ENCODE measurements around the gene SDK1.

The SDK1 gene

GRCh38 chr7:4149645-4150044, 848.6 kb downstream of the SDK1 start:
- DNase-seq: no peak

DNA sequence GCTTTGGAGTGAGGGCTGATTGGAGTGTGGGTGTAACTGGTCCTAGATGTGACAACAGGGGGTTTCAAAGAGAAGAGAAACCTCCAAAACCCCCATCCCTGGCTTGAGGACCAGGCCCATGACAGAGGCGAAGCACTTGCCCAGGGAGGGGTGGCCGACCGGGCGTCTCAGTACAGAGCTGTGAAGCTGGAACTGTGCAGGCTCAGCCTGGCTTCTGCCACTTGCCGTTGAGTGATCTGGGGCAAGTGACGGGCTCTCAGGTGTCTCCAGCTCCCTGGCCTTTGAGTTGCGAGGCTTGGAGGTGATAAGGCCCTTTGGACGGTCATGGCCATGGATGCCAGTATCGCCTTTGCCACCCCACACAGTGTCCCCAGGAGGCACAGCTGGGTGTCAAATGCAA, 849.7 kb downstream of the SDK1 start:
- DNase-seq: no peak

- DNase-seq: no peak
These were observed 850.5 kb downstream of the SDK1 start for GRCh38 chr7:4151524-4151923.

DNA sequence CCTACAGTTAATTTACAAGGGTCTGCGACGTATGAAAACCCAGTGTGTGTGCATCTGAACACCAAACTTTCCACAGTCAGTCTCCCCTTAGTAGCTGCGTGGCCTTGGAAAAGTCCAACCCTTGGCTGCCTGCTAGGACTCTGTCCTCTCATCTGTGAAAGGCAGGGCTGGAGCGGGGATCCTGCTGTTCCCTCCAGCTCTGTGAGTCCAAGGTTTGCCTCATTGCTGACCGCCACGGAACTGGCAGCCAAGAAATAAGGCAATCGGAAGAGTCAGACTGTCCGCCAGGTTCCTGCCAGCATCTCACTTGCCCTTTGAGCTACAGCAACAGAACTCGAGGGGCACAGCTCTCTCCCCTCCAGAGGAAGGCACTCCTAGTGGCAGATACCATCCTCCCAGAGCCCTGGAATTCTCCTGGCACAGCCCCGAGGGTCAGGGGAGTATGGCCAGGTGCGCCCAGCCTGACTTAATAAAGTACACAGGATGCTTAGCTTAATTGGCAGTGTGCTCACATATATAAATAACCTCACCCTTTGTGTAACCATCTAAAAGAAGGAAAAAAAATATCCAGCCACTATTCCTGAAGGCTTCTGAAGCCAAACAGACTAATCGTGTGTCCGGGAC, 851.0 kb downstream of the SDK1 start:
- no peak for DNase-seq

DNA sequence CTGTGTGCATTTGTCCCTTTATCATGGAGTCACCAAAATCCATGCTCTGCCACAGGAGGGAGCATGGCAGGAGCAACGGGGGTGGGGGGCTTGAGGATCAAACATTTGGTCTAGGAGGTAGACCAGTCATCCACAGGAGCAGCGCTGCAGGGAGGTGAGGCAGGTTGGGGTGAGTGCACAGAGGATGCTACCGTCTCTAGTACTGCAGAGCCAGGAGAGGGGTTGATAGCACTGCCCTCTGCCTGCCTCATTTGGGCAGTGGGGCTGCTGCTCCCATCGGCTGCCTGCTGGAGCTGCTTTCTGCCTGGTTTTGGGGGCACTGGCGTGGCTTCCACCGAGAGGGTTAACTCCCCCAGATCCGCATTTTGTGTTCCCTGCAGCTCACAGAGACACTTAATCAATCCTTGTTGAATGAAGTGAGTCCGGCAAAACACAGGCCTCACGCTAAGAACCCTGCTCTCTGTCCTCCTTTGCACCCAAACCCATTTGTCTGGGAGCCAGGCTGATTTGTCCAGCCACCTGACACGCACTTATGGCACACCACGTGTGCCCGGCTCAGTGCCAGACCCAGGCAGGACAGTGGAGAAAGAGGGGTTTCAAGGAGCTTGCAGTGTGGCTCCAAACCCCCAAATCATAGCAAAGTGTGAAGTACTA, 854.0 kb downstream of the SDK1 start:
- DNase-seq: no peak

- DNase-seq: no peak
These were observed 855.1 kb downstream of the SDK1 start for GRCh38 chr7:4156190-4156589.

DNA sequence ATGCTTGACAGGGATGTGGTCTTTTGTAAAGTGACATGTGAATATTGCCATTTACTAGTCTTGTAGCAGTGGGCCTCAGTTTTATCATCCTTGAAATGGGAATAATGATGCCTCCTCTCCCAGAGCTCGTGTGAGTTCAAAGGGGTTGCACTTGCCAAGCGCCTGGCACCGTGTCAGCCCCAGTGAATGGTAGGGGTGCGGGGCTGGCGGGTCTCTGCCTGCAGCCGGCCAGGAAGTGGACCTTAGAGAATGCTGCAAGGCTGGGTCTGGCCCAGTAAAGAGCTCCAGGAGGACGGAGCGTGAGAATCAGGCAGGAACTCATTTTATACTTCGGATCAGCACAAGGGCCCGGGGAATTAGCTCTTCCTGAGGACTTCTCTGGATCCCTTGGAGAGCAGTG, 856.6 kb downstream of the SDK1 start:
- no peak for DNase-seq

DNA sequence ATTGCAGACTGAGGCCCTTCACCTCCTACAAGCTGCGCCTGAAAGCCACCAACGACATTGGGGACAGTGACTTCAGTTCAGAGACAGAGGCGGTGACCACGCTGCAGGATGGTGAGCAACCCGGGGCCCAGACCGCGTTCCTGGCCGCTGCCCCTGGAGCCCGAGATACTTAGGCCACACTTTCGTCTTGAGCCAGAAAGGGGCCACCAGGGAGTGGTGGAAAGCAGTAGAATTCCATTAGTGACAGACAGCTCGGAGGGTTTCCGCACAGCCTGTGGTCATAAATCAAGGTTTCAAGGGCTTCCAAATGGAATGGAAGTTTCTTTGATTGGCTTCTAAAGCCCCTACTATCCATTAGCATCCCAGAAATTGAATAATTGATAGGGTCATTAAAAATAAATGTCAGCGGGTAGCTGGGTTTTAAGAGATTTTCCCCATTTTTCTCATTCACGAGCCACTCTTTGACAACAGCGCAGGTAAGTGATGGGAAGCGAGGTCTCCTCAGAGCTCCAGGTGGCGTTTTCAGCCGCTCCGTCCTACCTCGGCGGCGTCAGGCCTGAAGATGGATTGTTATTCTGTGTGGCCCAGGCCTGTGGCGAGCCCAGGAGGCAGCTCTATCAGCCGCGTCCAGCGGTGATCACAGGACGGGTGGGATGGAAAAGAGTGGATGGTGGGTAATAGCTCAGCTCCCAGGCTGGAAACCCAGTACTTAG, 857.5 kb downstream of the SDK1 start:
- DNase-seq: no peak

- no peak for DNase-seq
These were observed 858.1 kb downstream of the SDK1 start for GRCh38 chr7:4159154-4159501.

DNA sequence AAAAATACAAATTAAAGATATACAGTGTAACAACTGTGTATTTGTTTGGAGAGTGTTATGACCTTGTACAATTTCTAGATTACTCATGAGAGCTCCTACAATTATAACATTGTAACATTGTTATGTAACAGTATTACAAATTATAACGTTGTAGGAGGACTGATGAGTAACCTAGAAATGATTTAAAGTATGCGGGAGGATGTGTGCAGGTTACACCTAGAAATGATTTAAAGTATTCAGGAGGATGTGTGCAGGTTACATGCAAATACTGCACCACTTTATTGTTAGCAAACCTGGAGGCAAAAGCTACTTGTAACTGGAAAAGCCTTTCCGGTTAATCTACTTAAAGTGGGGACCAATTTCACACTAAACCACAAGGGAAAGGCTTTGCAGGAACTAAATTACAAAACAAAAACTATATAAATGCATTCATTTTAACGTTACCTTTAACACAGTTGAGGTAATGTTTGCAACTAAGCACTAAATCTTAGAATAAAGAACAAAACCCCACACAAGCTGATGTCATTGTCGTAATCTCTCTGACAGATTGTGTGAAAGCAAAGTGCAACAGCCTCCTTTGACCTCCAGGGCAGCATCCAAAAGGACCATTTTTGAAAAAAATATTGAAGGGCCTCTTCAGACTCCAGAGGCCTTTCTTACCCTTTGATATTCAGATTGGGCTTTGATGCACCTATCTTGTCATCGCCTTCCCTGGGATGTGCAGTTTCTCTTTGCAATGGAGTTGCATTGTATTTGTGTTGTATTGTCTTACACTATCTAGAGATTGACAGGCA, 858.9 kb downstream of the SDK1 start:
- DNase-seq: no peak

DNA sequence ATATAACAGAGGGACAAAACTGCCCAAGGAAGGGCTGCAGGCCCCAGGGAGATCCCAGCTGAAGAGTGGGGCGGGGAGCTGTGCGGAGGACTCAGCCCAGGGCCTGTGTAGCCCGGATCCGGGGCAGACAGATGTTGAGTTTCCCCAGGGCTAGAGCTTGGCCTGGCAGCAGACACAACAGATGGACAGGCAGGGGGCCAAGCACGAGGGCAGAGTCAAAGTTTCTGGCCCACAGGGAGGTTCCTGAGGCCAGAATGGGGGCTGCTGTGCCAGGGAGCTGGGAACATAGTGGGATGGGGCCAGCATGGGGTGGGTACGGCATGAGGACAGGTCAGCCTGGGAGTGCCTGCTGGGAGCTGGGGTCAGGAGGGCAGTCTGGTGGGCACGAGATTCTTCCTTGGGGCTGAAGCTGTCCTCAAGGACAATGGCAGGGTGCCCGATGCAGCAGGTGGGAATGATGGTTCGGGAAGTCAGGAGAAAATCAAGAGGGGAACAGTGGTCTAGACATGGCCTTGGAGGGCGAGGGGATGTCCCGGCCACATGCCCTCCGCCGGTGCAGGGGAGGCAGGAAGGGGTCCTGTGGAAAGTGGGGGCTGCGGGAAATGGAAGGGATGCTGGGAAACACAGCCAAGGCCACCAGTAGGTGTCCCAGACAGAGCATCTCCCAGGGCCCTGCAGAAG, 862.0 kb downstream of the SDK1 start:
- no peak for DNase-seq

DNA sequence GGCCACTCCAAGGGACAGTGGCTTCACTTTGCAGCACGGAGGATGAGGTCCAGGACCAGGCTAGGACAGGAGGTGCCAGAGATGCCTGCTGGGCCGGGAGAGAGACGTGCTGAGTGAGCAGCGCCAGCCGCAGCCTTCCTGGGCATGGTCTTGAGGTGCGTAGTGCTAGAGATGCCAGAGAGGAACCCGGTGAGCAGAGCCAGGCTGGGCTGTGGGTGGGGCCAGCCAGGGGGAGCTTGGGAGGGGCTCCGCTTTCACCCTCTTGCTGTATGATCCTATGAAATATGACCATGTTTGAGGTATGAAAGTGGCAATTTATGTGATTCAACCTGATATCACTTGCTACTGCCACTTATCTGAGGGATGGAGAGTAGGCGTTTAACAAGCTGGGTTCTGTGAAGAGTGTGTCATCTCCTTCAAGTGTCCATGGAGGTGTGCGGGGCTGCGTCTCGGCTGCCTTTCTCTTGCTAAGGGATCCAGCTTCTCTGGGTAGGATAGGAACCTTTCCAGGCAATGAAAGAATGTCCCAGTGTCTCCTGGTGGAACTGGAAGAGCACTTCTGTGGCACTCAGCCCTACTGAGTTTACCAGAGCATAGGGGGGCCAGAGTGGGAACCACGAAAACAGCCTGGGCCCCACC, 862.6 kb downstream of the SDK1 start:
- DNase-seq: no peak

DNA sequence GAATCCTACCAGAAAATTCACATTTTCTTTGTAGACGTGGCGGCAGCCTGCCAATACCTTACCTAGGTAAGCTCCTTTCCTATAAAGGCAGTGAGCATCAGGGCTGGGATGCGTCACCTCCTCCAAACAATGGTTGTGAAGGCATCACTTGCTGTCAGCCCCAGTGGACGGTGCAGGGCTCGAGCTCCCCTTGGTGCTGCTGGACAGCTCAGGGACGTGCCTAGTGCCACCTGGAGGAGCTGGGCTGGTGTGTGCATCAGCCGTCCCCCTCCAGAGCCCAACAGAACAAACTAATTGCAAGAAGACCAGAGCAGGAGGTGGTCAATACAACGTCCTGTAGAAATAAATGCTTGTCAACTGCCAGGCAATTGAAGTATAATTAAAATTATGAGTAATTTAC, 863.5 kb downstream of the SDK1 start:
- DNase-seq: no peak

DNA sequence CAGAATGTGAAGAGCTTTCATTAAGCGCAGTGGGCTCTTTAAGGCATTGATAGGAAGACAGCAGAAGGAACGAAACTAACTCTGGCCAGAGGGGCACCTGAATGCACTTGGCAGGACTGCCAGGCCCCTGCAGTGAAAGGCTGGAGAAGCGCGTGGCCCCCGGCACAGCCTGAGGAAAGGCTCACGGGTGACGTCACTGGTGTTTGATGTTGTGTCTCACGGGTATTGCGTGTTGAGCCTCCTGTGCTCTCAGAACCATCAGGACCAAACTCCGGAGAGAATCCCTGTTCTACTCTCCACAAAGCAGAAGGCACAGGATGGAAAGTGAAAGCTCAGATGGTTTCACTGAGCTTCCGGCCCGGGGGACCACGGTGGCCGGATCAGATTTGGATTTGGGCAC, 865.3 kb downstream of the SDK1 start:
- DNase-seq: no peak

GRCh38 chr7:4166807-4167206, 865.8 kb downstream of the SDK1 start:
- DNase-seq: no peak

GRCh38 chr7:4167385-4167910, 866.4 kb downstream of the SDK1 start:
- DNase-seq: no peak

DNA sequence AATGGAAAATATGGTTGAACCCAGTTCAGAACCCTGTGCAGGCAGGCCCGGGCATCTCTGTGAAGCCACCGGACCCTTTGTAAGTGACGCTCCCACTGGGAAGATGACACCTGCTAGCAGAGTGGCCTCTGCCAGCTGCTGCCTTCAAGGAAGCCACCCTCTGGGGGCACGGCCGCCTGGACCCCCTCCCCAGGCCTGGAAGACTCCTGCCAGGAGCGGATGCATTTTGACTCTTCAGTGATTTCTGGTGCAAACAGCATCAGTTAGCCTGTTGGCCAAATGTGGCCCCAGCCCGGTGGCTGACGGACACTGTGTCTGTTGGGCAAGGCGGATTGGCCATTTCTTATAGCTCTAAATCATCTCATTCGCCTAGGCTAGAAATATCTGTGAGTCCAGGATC, 867.0 kb downstream of the SDK1 start:
- no peak for DNase-seq

DNA sequence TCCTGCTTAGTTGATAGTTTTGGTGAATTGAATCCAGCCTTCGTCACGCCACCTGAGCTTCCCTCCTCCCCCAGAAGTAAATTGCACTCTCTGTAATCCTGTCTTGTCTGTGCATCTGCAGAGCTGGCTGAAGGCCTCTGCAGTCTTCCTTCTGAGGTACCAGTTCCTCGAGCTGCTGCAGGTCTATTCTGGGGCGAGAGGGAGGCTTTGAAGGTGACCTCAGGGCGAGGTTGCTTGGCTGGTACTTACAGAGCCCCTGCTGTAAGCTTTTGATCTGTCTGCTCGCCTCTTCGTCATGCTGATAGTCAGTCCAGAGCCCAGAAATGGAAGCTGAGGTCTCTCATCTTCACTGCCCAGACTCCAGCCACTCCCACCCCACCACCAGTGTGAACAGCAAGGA, 867.5 kb downstream of the SDK1 start:
- no peak for DNase-seq

- DNase-seq: no peak
These were observed 868.4 kb downstream of the SDK1 start for GRCh38 chr7:4169455-4169854.

GRCh38 chr7:4170997-4171786, 870.1 kb downstream of the SDK1 start:
- DNase-seq: no peak

- DNase-seq: no peak
These were observed 871.8 kb downstream of the SDK1 start for GRCh38 chr7:4172883-4173282.

GRCh38 chr7:4173615-4174014, 872.6 kb downstream of the SDK1 start:
- DNase-seq: no peak
